Cardiac fibroblast (primary cell): ENCODE measurements around the gene OSBPL5.

ENCODE experiments used
- DNase-seq, 2 donors: peaks; one replicate each; pipeline versions ENCODE4 v3.0.0 to v3.0.0-alpha.2; 2010; ENCODE audit warnings: low read depth in 2 of 2
- H3K4me3 ChIP-seq, 2 donors: replicated peaks in 1 of 2; 1 replicate in 1 of 2; 2 replicates in 1 of 2; pipeline ENCODE4 v1.5.1; 2011; ENCODE audit warnings: low read depth in 2 of 2, low read length in 2 of 2, mild to moderate bottlenecking in 2 of 2, moderate library complexity in 1 of 2
- CTCF ChIP-seq: IDR thresholded peaks from one replicate; pipeline ENCODE4 v1.5.1; 2011; ENCODE audit warnings: low read depth, mild to moderate bottlenecking, low read length, inconsistent platforms

OSBPL5 gene

GRCh38 chr11:3152471-3153110 lies 12.5 kb downstream of the OSBPL5 start:
- no peak for DNase-seq
- TF ChIP-seq CTCF: no peak
- no peak overlapping the region for H3K4me3 ChIP-seq

DNA sequence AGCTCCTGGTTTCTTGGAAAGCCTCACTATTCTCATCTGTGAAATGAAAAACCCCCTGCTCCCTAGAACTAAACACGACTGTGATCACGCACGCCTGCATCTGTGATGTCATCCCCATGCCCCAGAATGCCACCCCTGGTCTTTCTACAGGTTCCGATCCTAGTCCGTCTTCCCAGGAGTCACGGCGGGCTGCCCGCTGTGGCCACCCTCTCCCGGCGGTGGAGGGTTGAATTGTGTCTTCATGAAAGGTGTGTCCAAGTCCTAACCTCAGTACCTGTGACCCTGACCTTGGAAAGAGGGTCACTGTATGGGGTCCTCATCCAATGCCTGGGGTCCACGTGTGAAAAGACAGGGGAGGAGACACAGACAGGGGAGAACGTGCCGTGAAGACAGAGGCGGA lies 14.4 kb downstream of the OSBPL5 start:
- H3K4me3 ChIP-seq: no peak overlapping the region
- no peak for TF ChIP-seq CTCF
- DNase-seq: no peak

DNA sequence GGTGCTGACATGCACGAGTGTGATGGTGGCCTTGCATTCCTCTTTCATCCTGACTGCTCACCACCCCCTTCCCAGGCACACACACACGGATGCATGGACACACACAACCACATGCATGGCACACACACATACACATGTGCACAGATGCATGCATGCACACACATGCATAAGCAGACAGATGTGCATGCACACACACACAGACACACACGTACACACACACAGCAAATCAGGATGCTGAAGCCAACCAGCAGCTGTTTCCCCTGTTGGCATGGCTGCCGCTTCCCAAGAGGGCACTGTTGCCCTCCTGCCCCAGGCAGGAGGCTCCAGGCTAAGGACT lies 15.3 kb downstream of the OSBPL5 start:
- no peak overlapping the region for H3K4me3 ChIP-seq
- no peak for TF ChIP-seq CTCF
- DNase-seq: no peak

DNA sequence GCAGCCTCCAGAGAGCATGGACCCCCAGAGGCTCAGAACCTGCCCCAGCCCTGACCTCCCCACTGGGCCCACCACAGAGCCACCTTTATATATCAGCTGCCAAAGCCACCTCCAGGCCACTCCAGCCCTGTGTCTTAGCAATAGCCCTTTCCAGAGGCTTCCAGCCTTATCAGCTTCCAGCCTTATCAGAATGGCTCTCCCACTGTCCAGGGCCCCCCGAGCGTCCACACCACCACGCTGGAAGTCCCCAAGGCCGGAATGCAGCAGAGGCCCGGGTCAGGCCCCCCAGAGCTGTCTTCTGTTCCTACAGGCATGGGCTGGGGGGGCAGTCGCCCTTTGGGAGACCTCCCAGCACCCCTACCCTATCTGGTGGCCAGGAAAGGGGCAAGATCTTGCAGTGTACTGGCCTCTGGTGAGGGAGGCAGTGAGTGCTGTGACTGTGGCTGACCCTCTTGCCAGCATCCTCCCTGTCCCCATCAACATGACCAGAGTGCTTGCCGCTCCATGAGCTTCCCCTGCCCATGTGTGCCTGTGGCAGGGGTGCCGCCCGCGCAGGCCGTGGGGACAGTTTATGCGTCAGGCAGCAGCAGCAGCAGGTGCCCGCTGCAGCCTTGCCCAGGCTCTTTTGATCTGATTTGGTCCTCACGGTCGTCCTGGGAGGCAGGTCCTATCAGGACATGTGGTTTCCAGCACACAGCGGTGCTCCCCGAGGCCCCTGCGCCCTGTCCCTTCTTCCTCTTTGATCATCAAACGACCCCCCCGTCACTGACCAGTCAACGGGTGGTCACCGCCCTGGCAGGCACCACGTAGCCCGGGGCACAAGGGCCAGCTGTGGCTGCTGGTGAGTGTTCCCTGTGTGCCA lies 15.9 kb downstream of the OSBPL5 start:
- no peak for DNase-seq

GRCh38 chr11:3148255-3148989 lies 16.7 kb downstream of the OSBPL5 start:
- TF ChIP-seq CTCF: no peak

More for the DNA sequence above, 15.9 kb downstream of the OSBPL5 start:
- no peak for TF ChIP-seq CTCF
- H3K4me3 ChIP-seq: no peak overlapping the region

GRCh38 chr11:3147626-3148025 lies 17.5 kb downstream of the OSBPL5 start:
- no peak for TF ChIP-seq CTCF
- H3K4me3 ChIP-seq: no peak overlapping the region
- no peak for DNase-seq

More at GRCh38 chr11:3148255-3148989, 16.7 kb downstream of the OSBPL5 start:
- no peak overlapping the region for H3K4me3 ChIP-seq
- no peak for DNase-seq
